Suprapubic skin (tissue), 4 donors: ENCODE results near the gene APOM. TPM values are rescaled to one million over a fixed set of nuclear protein-coding genes. Genes with fewer than 3 reads are reported as not detected.

Experiments
- DNase-seq, 2 donors: peaks; one replicate each; pipeline ENCODE4 v3.0.0-alpha.2; 2019; ENCODE audit warnings: low spot score in 2 of 2
- H3K27ac ChIP-seq: fragments of 200-600 bp; sonication (generic); one replicate; pipeline ENCODE4 v1.5.1; 2019
- H3K27me3 ChIP-seq: fragments of 200-600 bp; sonication (generic); one replicate; pipeline ENCODE4 v1.5.1; 2019
- H3K36me3 ChIP-seq: fragments of 200-600 bp; sonication (generic); one replicate; pipeline ENCODE4 v1.5.1; 2019
- H3K4me1 ChIP-seq: fragments of 200-600 bp; sonication (generic); one replicate; pipeline ENCODE4 v1.5.1; 2019
- H3K4me3 ChIP-seq: fragments of 200-600 bp; sonication (generic); one replicate; pipeline ENCODE4 v1.5.1; 2019; ENCODE audit warnings: mild to moderate bottlenecking
- H3K9me3 ChIP-seq: fragments of 200-600 bp; sonication (generic); one replicate; pipeline ENCODE4 v1.5.1; 2019
- EP300 ChIP-seq: sonication (generic); formaldehyde crosslinking; IDR thresholded peaks from one replicate; pipeline ENCODE4 v1.6.1; 2017; ENCODE audit warnings: antibody characterized with exemption
- POLR2A ChIP-seq, 2 donors: fragments of 450-650 bp; IDR thresholded peaks; one replicate each; pipeline ENCODE4 v1.6.1; 2017; ENCODE audit warnings: antibody characterized with exemption in 2 of 2, mild to moderate bottlenecking in 2 of 2, moderate library complexity in 2 of 2
- POLR2AphosphoS5 ChIP-seq, 3 donors: sonication (generic); formaldehyde crosslinking; IDR thresholded peaks; one replicate each; pipeline ENCODE4 v1.6.1; 2017; ENCODE audit warnings: antibody characterized with exemption in 3 of 3
- WGBS: methylation state at CpG from one replicate; pipeline ENCODE4 v1.1.5; 2018; 5-methylcytosine and 5-hydroxymethylcytosine counted together
- total RNA-seq, 4 donors: library from RNA; depleted of rRNA; stranded (reverse); fragments of >200 nt; gene quantifications; one replicate each; pipeline ENCODE4 v1.1.0, GENCODE V29; 2016
- TF ChIP-seq, protein P1 (sequence below), 2 donors: fragments of 200-600 bp in 1 of 2; fragments of 450-650 bp in 1 of 2; sonication (generic) in 1 of 2; IDR thresholded peaks; one replicate each; pipeline ENCODE4 v1.5.1; 2016 to 2019; ENCODE audit warnings: antibody characterized with exemption in 2 of 2, mild to moderate bottlenecking in 1 of 2, moderate library complexity in 1 of 2

APOM gene
- total RNA-seq, 4 donors from 2014 or later, result 2.8 to 8.3 (median 6.1) TPM

DNA sequence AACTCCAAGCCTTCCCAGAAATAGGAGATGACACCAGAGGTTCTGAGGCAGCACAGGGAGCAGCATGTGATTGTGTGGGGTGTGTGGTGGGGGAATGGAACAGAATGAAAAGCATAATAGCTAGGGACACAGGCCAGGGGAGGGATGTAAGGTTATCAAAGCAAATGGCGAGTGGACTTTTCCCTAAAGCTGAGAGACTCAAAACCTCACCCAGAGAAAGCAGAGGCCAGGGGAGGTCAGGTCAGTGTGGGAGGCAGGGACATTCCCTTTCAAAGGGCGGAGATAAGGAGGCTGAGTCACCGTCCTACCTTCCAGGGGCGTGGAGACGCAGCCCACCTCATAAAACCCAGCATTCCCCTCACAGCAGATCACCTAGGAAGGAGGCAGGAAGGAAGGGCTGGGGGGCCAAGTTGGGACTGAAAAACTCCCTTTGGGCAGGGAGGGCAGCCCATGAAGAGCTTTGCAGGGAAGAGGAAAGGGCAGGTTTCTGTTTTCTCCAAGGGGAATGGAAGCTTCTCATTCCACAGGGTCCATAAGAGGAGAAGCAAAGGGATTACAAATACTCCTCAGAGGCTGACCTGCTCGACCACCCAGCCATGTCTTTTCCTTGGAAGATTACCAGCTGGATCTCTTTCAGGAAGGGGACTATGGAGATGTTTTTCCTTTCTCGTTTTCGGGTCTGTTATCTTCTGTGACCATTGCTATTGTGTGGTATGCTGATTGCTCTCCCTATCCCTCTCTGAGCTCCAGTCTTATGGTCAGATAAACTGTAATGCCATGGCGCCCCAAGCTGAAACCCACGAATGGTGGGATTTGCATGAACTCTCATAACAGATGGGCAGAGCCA is 34.8 kb downstream of the APOM start:
- H3K27me3 ChIP-seq, result no peaks in the 10 kb centered on the region

DNA sequence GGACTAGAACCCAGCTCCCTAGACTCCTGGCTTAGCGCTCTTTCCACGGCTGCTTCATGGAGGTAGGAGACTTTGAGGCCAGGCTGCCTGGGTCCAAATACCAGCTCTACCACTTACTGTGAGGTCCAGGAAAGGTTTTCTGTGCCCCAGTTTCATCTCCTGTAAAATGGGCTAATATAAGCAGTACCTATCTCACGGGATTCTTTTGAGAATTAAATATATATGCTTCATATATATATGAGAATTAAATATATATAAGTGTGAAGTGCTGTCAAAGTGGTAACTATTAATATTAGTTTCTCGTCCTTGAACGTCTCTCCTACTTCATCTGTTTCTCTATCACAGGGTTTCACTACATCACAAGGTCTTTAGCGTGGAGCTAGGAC is 35.4 kb downstream of the APOM start:
- TF ChIP-seq POLR2A (IDR thresholded peaks at IDR 0.05) (no peak), EP300 (no peak), POLR2AphosphoS5 (IDR thresholded peaks at IDR 0.05) (no peak)
- TF ChIP-seq, protein P1, sequence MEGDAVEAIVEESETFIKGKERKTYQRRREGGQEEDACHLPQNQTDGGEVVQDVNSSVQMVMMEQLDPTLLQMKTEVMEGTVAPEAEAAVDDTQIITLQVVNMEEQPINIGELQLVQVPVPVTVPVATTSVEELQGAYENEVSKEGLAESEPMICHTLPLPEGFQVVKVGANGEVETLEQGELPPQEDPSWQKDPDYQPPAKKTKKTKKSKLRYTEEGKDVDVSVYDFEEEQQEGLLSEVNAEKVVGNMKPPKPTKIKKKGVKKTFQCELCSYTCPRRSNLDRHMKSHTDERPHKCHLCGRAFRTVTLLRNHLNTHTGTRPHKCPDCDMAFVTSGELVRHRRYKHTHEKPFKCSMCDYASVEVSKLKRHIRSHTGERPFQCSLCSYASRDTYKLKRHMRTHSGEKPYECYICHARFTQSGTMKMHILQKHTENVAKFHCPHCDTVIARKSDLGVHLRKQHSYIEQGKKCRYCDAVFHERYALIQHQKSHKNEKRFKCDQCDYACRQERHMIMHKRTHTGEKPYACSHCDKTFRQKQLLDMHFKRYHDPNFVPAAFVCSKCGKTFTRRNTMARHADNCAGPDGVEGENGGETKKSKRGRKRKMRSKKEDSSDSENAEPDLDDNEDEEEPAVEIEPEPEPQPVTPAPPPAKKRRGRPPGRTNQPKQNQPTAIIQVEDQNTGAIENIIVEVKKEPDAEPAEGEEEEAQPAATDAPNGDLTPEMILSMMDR (IDR thresholded peaks at IDR 0.05), result no peak
- Histone ChIP-seq H3K4me3 (no peak overlapping the region), H3K36me3 (peaks cover 98% of the 10 kb centered on the region), H3K27me3 (no peaks in the 10 kb centered on the region), H3K4me1 (no peaks in the 10 kb centered on the region), H3K27ac (no peak overlapping the region), H3K9me3 (no peaks in the 10 kb centered on the region)
- WGBS, result 94% methylated on average over 6 of the region's 6 CpGs
- DNase-seq, result no peak

More for the DNA sequence above, 34.8 kb downstream of the APOM start:
- Histone ChIP-seq H3K36me3 (peaks cover 99% of the 10 kb centered on the region), H3K4me1 (no peaks in the 10 kb centered on the region), H3K27ac (no peak overlapping the region), H3K4me3 (no peak overlapping the region), H3K9me3 (no peaks in the 10 kb centered on the region)
- WGBS, result 65% methylated on average over 10 of the region's 10 CpGs
- TF ChIP-seq POLR2A (IDR thresholded peaks at IDR 0.05), result no peak
- no peak for TF ChIP-seq POLR2AphosphoS5 (IDR thresholded peaks at IDR 0.05)
- TF ChIP-seq, protein P1 (IDR thresholded peaks at IDR 0.05), result no peak
- TF ChIP-seq EP300, result no peak
- no peak for DNase-seq

DNA sequence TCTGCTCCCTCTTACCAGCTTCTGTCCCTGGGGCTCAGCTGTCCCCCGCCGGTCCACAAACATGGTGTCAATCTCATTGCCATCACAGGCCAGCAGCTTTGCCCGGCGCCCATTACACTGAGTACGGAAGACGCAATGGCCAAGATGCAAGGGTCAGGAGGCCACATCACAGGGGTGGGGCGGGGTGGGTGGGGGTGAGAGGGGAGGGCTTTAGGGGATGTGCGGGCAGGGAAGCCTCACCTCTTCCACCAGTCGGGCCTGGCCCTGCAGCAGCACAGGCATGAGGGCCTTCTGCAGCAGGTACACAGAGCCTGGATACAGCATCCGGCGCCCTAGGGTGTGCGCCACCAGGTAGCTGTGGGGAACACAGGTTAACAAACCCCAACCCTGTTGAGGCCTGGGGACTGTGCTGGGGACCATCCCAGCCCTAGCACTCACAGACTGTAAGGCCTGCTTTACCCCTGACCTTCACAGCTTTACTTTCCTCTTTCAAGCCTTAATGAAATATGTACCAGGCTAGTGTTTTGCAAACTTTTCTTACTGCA is 35.9 kb downstream of the APOM start:
- Histone ChIP-seq H3K27ac (no peak overlapping the region), H3K36me3 (peaks cover 98% of the 10 kb centered on the region), H3K9me3 (no peaks in the 10 kb centered on the region), H3K27me3 (no peaks in the 10 kb centered on the region), H3K4me1 (no peaks in the 10 kb centered on the region), H3K4me3 (no peak overlapping the region)
- TF ChIP-seq POLR2AphosphoS5 (IDR thresholded peaks at IDR 0.05) (no peak), POLR2A (IDR thresholded peaks at IDR 0.05) (no peak)
- WGBS, result 95% methylated on average over 9 of the region's 12 CpGs
- DNase-seq, result no peak

DNA sequence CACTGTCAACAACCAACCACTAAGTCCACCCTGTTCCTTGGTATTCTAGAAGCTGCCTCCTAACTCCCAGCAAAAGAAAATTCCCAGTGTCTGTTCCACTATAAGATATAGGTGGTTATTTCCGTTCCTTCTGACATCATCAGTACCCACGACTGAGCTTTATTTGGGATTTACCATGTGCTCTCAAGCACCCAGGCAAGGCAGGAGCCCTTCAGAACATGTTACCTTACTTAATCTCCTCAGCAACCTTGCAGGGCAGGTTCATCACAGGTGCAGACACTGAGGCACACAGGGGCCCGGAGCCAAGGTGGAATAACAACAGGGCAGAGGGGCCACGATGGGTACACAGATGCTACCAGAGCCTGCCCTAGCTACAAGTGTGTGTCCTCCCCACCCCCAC is 36.7 kb downstream of the APOM start:
- TF ChIP-seq, protein P1 (IDR thresholded peaks at IDR 0.05), result no peak
- TF ChIP-seq POLR2AphosphoS5 (IDR thresholded peaks at IDR 0.05) (no peak), POLR2A (IDR thresholded peaks at IDR 0.05) (no peak), EP300 (no peak)
- no peaks in the 10 kb centered on the region for H3K4me1 ChIP-seq
- no peaks in the 10 kb centered on the region for H3K27me3 ChIP-seq
- H3K4me3 ChIP-seq, result no peak overlapping the region
- no peaks in the 10 kb centered on the region for H3K9me3 ChIP-seq
- no peak for DNase-seq
- H3K36me3 ChIP-seq, result peaks cover 98% of the 10 kb centered on the region
- 82% methylated on average over 4 of the region's 4 CpGs for WGBS
- H3K27ac ChIP-seq, result no peak overlapping the region

DNA sequence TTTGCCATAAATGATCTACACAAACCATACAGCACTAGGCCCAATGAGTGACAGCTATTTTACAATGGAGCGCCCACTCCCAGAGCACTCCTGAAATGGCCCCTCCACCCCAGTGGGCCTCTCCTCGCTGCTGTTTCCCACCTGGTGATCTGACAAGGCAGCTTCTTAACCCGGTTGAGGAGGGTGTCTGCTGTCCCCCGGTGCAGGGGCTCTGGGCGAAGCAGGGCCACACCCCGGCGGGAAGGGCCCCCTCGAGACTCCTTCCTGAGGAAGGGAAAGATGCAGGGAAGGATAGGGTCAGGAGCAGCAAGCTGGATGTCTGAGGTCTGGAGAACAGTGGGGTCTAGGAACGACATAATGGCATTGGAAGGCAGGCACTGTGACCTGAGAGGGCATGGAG is 37.2 kb downstream of the APOM start:
- Histone ChIP-seq H3K4me1 (no peaks in the 10 kb centered on the region), H3K27me3 (no peaks in the 10 kb centered on the region), H3K36me3 (peaks cover 97% of the 10 kb centered on the region), H3K27ac (no peak overlapping the region), H3K4me3 (no peak overlapping the region), H3K9me3 (no peaks in the 10 kb centered on the region)
- TF ChIP-seq POLR2A (IDR thresholded peaks at IDR 0.05) (no peak), POLR2AphosphoS5 (IDR thresholded peaks at IDR 0.05) (no peak), EP300 (no peak)
- TF ChIP-seq, protein P1 (IDR thresholded peaks at IDR 0.05), result no peak
- 91% methylated on average over 9 of the region's 9 CpGs for WGBS
- DNase-seq, result no peak
